NT2/D1 (cell line): ENCODE results near the gene GPR142.

Experiments used
- SUZ12 ChIP-seq: IDR thresholded peaks from 2 replicates; pipeline ENCODE4 v1.6.1; 2011; ENCODE audit not compliant: insufficient read length, insufficient read depth; ENCODE audit errors: extremely low read depth
- YY1 ChIP-seq: IDR thresholded peaks from 2 replicates; pipeline ENCODE4 v1.6.1; 2011; ENCODE audit not compliant: insufficient read length, insufficient read depth

DNA sequence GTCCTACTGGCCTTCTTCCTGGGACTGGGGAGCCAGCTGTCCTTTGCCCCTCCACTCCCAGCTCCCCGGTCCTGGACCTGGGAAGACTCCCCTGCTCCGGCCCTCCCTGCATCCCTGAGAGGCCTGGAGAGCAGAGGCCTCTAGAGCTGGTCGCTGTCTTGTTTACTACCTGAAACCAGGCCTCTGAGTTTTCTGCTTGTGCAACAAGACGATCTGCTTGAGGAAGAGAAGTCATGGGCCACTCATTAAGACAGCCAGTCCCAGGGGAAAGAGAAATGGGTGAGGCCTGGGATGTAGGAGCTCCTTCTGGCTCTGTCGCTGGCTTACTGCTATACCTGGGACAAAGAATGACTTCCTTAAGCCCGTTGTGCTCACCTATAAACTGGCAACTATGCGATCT is 34.7 kb downstream of the GPR142 start:
- TF ChIP-seq YY1 (no peak), SUZ12 (no peak)
